ENCODE data around the gene FGF22.
"Not testable (repeated sequence)": the region's sequence is repeated elsewhere in the genome, so short reads cannot be mapped to it uniquely, and the experiment has no call there.

The FGF22 gene

GRCh38 chr19:622666-623065 is 17.0 kb upstream of the FGF22 start:
- DNase-seq: no peak

GRCh38 chr19:623175-623916 is 16.3 kb upstream of the FGF22 start:
- DNase-seq: no peak

- no peak for DNase-seq
Measured at GRCh38 chr19:623974-624373, 15.7 kb upstream of the FGF22 start.

GRCh38 chr19:624433-625109 is 15.1 kb upstream of the FGF22 start:
- no peak for DNase-seq

- DNase-seq: no peak
Measured at GRCh38 chr19:625257-625656, 14.4 kb upstream of the FGF22 start.

- not testable (repeated sequence) for DNase-seq
Measured at GRCh38 chr19:626566-626965, 13.1 kb upstream of the FGF22 start.

- no peak for DNase-seq
Measured at GRCh38 chr19:628168-628567, 11.5 kb upstream of the FGF22 start.

GRCh38 chr19:629515-629914 is 10.2 kb upstream of the FGF22 start:
- DNase-seq: not testable (repeated sequence)

GRCh38 chr19:629961-630714 is 9.5 kb upstream of the FGF22 start:
- DNase-seq: no peak

- DNase-seq: no peak
Measured at GRCh38 chr19:632579-633067, 7.1 kb upstream of the FGF22 start.

GRCh38 chr19:633068-633785 is 6.5 kb upstream of the FGF22 start, which contains the start of gene POLRMT:
Gene POLRMT (minus strand): TSS chr19:633537. CDS start chr19:633512, 25 bp downstream.
- DNase-seq: peak; percentile 97

GRCh38 chr19:633786-634639 is 5.7 kb upstream of the FGF22 start:
- DNase-seq: no peak

GRCh38 chr19:634975-635652 is 4.6 kb upstream of the FGF22 start:
- no peak for DNase-seq

- no peak for DNase-seq
Measured at GRCh38 chr19:638906-639252, 800 bp upstream of the FGF22 start.

- DNase-seq: no peak
Measured at GRCh38 chr19:640161-640558, 481 bp downstream of the FGF22 start.

- DNase-seq: no peak
Measured at GRCh38 chr19:640606-641189, 1.0 kb downstream of the FGF22 start.

- no peak for DNase-seq
Measured at GRCh38 chr19:641702-642101, 2.0 kb downstream of the FGF22 start.

GRCh38 chr19:642767-643727 is 3.4 kb downstream of the FGF22 start:
- no peak for DNase-seq

GRCh38 chr19:643736-644135 is 4.1 kb downstream of the FGF22 start:
- no peak for DNase-seq

GRCh38 chr19:644363-644762 is 4.7 kb downstream of the FGF22 start:
- DNase-seq: no peak
